Left kidney (tissue), 2 donors: Measurements from ENCODE around the gene TGFA. TPM values are rescaled to one million over a fixed set of nuclear protein-coding genes. Genes with fewer than 3 reads are reported as not detected.

ENCODE experiments used
- DNase-seq: peaks from one replicate; pipeline ENCODE4 v3.0.0-alpha.2; 2013
- polyA plus RNA-seq: library from polyadenylated mRNA; unstranded; fragments of 120-200 nt; gene quantifications from one replicate; pipeline ENCODE4 v1.2.1, GENCODE V29; 2013; ENCODE audit not compliant: insufficient read length

TGFA gene
- polyA plus RNA-seq, 1 donor = 19.4 TPM

GRCh38 chr2:70554338-70554892 lies 789 bp upstream of the TGFA start:
- no peak for DNase-seq

GRCh38 chr2:70553334-70553583 lies 367 bp downstream of the TGFA start:
- no peak for DNase-seq

GRCh38 chr2:70552501-70553333 lies 909 bp downstream of the TGFA start:
- DNase-seq = no peak

- DNase-seq = no peak
Observed at GRCh38 chr2:70551167-70551566, 2.5 kb downstream of the TGFA start.

- no peak for DNase-seq
Observed at GRCh38 chr2:70549962-70550361, 3.7 kb downstream of the TGFA start.

GRCh38 chr2:70549064-70549710 lies 4.4 kb downstream of the TGFA start:
- no peak for DNase-seq

GRCh38 chr2:70548233-70548632 lies 5.4 kb downstream of the TGFA start:
- DNase-seq = no peak

GRCh38 chr2:70546885-70547284 lies 6.7 kb downstream of the TGFA start:
- DNase-seq = no peak

GRCh38 chr2:70546376-70546775 lies 7.2 kb downstream of the TGFA start:
- DNase-seq = no peak

GRCh38 chr2:70541481-70542020 lies 12.1 kb downstream of the TGFA start:
- DNase-seq = no peak

GRCh38 chr2:70537840-70538239 lies 15.8 kb downstream of the TGFA start:
- DNase-seq = no peak

GRCh38 chr2:70536517-70537055 lies 17.0 kb downstream of the TGFA start:
- DNase-seq = no peak

- no peak for DNase-seq
Observed at GRCh38 chr2:70535573-70535972, 18.1 kb downstream of the TGFA start.

- no peak for DNase-seq
Observed at GRCh38 chr2:70534183-70534836, 19.3 kb downstream of the TGFA start.

- DNase-seq = no peak
Observed at GRCh38 chr2:70532244-70532935, 21.2 kb downstream of the TGFA start.

GRCh38 chr2:70531419-70532086 lies 22.1 kb downstream of the TGFA start:
- no peak for DNase-seq

GRCh38 chr2:70529610-70530009 lies 24.0 kb downstream of the TGFA start:
- no peak for DNase-seq

- DNase-seq = no peak
Observed at GRCh38 chr2:70528929-70529328, 24.7 kb downstream of the TGFA start.

- DNase-seq = no peak
Observed at GRCh38 chr2:70528276-70528675, 25.4 kb downstream of the TGFA start.

GRCh38 chr2:70527447-70528080 lies 26.1 kb downstream of the TGFA start:
- no peak for DNase-seq

- no peak for DNase-seq
Observed at GRCh38 chr2:70526126-70526525, 27.5 kb downstream of the TGFA start.
